ENCODE data around the gene PTPRF.

Gene PTPRF

DNA sequence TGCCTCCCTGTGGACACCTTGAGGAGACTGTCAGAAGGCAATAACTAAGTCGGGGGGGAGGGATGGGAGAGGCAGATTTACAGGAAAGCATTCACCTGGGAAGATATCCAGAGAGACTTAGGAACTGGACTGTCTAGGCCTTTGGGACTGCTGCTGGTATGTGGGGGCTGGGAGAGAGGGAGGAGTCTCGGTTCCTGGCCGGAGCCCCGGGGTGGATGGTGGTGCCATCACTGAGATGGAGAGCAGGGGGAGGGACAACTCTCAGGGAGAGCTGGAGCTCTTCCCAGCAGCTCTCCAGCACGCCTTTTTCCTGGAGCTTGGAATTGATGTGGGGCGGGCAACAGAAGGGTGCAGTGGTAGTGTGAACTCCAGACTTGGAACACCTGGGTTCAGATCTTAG, 22.1 kb downstream of the PTPRF start:
- peak; percentile 70 for DNase-seq (ENCODE audit: low spot score)

DNA sequence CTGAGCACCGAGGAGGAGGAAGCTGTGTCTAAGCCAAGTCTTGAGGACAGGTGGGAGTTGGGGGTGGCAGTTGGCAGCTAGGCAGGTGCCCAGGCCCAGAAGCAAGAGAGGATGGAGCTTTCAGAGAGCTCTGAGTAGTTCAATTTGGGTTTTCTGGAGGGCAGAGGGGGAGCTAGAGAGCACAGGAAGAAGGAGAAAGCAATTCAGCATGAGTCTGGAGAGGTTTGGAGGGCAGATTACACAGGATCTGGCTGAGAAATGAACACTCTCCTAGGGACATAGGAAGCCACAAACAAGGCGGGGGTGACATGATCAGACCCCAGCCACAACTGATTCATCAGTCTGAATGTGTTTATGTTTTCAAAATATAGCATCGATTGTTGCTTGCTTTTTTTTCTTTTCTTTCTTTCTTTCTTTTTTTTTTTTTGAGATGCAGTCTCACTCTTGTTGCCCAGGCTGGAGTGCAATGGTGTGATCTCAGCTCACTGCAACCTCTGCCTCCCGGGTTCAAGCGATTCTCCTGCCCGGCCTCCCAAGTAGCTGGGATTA, 23.8 kb downstream of the PTPRF start:
- peak; percentile 70 for DNase-seq (ENCODE audit: low spot score)

DNA sequence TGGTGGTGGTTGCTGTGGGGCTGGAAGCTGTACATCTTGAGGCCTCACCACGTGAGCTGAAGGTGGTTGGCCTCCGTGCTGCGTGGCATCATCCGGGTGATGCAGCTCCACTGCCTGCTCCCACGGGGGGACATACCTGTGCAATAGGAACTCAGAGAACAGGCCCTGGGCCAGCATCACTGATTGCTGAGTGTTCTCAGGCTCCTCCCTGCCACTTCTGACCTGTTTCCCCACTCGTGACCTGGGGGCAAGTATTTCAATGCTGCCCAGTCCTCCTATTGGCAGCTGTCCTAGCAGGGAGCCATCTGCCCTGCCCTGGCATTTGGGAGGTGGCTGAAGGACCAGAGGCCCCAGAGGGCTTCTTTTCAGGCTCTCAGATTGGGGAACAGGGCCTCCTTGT, 26.1 kb downstream of the PTPRF start:
- no peak for DNase-seq (ENCODE audit: low spot score)

DNA sequence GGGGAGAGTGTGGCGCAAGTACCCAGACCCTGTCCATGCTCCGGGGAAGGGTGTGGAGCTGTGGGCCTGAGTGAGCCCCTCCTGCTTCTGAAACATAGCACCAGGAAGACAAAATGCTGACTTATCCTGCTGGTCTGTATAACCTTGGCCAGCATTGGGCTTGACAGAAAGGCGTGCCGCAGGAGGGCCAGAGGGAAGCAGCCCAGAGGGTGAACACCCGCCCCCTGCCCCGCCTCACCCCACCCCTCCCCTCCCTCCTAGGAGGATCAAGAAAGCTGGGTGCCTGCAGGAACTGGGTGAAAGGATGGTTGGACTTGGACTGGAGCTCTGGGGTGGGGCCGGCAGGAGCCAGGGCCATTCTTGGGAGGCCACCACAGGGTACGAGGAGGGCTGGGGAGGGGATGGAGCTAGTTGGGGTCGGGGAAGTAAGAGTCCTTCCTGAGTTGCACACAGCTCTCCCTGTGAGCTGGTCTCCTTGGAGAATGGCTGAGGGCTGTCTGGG, 27.1 kb downstream of the PTPRF start:
- DNase-seq (ENCODE audit: low spot score) = no peak

DNA sequence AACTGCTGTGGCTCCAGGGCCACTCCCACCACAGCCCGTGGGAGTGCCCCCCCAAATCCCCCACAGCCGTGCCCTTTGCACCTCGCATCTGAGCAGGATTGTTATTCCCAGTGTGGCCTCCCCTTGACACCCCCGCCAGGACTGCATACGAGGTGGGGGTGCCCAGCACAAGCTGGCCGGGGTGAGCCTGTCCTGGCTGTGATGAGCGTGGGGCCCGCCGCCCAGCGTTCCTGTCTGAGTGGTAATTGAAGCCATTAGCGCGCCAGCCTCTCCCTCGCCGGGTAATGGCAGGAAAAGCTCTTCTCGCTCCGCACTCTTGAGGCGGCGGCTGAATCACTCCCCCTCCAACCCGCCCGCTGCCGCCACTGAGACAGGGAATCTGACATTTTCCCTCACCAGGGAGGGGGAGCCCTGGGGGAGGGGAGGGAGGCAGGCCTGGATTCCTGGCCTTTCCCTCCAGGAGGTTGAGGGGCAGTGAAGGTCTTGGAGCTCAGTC, 27.7 kb downstream of the PTPRF start:
- DNase-seq (ENCODE audit: low spot score) = no peak

DNA sequence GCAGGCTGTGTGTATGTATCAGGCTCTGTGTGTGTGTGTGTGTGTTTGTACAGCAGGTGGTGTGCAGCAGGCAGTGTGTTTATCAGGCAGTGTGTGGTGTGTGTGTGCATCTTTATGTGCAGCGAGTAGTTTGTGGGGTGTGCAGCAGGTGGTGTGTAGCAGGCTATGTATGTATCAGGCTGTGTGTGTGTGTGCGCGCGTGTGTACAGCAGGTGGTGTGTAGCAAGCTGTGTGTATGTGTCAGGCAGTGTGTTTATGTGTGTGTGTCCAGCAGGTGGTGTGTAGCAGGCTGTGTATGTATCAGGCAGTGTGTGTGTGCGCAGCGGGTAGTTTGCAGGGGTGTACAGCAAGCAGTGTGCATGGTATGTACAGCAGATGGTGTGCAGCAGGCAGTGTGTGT, 29.0 kb downstream of the PTPRF start:
- no peak for DNase-seq (ENCODE audit: low spot score)

DNA sequence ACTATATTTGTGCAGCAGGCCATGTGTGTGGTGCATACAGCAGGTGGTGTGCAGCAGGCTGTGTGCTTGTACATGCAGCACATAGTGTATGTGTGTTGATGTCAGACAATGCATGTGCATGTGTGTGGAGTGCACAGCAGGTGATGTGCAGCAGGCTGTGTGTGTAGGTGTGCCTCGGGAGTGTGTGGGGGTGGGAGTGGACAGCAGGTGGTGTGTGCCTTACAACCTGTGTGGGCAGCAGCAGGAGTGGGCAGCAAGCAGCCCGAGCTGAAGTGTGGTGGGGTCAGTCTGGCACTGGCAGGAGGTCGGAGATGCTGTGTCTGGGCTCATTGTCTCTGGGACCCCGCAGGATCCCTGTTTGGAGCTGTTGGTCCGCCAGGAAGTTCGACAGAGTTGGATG, 29.6 kb downstream of the PTPRF start:
- DNase-seq (ENCODE audit: low spot score) = no peak

DNA sequence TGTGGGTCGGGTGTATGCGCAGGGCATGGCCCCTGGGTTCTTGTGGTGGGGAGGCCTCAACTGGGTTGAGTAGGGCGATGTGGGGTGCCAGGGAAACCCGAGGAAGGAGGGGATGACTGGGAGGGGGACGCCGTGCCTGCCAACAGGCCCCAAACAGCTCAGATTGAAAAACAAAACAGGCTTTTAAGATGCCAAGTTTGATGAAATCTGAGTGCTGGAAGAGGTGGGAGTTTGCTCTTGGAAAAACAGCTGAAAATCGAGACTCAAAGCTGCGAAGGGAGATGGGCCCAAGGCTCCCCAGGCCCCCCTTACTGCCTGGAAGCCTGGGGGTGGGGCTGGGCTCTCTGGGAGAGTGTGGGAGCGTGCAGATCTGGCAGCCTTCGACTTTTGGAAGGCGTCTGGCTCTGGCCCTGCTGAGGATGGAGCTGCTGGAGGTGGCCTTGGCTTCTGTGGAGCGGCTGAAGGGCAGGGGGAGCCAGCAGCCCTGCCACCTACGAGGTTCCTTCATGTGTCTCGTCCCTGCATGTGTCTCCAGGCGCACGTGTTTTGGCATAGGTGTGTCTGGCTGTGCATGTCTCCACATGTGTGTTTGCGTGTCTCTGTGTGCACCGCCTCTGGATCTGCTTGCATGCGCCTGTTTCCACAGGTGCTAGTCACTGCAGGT, 33.3 kb downstream of the PTPRF start:
- DNase-seq (ENCODE audit: low spot score) = no peak

DNA sequence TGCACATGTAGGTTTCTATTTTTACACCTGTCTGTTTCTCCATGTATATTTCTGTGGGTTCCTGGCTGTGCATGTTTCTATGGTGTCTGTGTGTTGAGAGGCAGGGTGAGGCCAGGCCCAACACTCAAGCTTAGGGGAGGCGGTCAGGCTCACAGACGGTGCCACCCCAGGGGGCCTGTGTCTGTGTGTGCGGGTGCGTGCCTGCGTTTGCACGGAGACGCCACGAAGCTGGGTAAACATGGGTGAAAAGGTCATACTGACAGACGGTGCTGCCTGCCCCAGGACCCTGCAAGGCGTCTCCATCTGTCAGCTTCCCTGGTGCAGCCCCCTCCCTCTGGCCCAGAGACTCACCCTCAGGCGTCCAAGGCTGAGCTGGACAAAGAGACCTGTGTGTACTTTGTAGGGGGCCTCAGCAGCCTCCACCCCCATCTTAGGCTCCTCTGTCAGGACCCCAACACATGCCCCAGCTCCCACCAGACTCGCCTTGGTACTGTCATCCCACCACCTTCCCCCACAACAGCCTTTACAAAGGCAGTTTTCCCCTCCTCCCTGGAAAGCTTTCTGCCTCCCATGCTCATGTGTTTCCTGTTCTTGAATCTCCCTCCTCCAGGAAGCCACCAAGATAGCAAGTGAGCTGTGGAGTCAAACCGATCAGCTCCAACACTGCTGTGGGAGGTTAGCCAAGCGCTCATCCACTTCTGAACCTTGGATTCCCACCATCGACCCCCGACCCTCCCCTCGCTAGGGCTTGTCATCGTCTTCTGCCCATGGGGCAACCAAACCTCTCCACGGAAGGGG, 34.1 kb downstream of the PTPRF start:
- DNase-seq (ENCODE audit: low spot score) = no peak

DNA sequence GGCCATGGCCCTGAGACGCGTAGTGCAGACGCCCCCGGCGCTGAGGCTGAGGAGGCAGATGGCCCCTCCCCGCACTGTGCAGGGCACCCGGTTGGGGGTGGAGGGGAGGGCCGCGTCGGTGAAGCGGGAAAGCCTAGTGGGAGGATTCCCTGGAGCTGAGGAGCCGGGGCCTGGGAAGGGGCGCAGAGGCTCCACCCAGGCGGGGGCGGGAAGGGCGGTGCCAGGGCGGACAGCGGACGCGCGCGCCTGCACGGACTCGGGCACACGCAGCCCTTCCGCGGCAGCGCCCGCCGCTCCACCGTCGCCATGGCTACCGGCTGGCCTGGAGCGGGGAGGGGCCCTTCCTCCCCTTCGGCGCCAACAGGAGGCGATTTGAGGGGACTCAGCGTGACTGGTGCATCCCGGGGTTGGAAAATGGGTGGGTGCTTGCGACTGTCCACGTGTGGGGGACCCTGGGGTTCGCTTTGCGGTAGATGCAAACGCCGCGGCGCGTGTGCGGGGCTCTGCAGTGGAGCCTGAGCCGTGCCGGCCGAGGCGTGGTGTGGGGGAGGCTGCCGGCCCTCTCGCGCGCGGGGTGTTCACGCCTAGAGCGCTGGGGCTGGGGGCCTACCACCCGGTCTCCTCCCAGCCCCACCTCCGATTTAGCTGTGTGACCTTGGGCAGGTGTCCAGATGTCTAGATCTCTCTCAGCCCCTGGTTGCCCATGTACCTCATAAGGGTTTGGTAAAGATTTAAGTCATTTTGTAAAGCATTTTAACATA, 35.1 kb downstream of the PTPRF start:
- DNase-seq (ENCODE audit: low spot score) = peak; percentile 92

DNA sequence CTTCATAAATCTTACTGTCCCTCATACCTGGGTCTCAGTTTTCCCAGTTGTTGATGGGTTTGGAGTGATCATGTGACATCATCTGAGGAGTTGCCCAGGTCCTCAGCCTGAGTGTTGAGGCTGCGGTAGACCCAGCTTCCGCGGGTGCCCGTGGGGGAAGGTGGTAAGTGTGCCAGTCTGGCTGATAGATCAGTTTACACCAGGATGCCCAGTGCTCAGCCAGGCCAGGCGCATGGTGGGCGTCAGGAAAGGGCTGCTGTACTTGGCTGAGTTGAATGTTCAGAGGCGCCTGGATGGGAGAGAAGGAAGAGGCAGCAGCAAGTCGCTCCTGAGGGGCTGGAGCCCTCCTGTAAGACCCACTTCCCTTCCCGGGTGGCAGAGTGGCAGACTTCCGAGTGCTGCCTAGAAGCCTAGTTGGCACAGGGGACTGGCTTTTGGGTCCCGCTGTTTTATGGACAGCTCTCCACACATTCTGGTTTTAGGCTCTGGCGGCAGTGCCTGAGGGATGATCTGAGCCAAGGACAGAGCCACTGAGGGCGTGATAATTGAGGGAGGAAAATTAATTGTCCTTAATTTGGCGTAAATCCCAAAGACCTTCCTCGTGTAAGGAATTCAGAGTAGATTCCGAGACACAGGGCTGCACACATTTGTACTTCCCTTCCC, 35.8 kb downstream of the PTPRF start:
- no peak for DNase-seq (ENCODE audit: low spot score)

DNA sequence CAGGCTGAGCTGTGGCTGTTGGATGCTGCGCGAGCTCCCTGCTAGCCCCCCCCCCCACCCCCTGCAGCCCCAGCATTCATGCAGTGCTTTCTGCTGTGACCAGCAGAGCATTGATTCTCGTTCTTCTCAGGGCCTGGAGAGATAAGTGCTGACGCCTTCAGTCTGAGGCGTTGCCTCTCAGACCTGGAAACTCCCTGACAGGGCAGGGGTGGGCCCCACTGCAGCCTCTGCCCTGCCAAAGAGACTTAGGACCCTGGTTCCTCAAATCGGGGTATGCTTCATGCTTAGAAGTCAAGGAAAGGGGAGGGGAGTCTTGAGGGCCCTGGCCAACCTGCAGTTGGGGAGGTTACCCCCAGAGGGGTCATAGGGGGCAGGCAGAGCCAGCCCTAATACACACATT, 38.5 kb downstream of the PTPRF start:
- no peak for DNase-seq (ENCODE audit: low spot score)

DNA sequence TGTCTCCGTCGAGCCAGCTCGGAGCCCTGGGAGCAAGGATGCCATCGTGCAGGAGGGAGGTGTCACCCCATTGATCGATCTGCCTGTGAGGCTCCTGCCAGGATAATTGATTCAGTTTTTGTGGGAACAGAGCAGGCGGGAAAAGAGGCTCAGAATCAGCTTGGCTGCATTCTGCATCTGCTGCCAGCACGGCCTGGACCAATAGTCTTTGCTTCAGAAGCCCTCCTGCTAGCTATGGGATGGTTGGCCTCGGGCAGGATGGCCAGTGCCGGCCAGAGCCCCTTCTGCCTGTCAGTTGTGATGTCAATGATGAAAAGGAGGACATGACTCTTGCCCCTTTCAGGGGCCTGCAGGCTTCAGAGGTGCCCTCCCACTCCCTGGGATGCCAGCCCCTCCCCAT, 39.6 kb downstream of the PTPRF start:
- DNase-seq (ENCODE audit: low spot score) = no peak

DNA sequence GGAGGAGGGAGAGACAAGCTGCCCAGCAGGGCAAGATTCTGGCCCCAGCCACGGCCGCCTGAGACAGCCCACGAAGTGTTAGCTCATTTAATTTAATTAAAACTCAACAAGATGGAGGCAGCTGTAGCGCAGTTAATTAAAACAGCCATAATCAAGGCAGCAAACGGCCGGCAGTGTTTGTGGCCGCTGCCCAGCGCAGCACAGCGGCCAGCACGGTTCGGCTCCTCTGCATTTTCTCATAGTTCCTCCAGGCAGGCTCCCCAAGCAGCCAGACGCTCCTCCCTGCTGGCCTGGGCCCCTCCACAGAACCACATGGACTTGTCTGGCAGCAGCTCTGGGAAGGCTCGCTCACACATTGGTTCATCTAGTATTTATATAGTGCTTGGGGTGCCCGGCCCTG, 40.0 kb downstream of the PTPRF start:
- no peak for DNase-seq (ENCODE audit: low spot score)

DNA sequence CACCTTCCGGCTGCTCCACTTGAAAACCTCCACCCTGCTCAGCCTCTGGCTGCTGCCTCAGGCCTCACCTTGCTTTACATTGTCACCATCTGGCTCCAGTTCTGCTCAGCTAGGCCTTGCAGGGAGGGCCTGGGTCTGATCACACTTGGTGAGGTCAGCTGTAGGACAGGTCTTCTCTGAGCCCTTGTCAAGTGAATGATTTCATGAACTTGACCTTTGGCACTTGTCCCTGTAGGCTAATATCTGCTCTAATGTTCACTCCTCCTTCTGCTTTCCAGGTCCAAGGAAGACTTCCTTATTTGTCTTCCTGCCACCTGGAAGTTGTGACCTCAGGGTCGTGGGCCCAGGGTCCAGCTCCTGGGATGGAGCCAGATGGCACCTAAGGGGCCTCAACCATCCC, 41.4 kb downstream of the PTPRF start:
- no peak for DNase-seq (ENCODE audit: low spot score)

DNA sequence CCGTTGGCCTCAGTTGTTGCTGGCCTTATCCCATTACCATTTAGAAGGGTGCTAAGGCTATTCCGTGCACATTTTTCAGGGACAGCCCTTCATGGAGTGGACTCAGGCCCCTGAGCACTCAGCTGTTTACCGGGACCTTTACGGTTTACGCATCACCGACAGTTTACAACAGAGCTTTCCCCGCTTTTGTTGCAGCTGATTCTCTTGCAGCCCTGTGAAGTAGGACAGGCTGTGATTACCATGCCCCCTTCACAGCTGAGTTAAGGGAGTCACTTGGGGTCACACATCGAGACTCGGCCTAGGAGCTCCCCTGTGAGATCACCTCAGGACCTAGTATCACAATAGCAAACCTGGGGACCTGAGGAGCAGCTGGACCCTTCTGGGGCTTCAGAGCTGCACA, 41.9 kb downstream of the PTPRF start:
- DNase-seq (ENCODE audit: low spot score) = no peak

DNA sequence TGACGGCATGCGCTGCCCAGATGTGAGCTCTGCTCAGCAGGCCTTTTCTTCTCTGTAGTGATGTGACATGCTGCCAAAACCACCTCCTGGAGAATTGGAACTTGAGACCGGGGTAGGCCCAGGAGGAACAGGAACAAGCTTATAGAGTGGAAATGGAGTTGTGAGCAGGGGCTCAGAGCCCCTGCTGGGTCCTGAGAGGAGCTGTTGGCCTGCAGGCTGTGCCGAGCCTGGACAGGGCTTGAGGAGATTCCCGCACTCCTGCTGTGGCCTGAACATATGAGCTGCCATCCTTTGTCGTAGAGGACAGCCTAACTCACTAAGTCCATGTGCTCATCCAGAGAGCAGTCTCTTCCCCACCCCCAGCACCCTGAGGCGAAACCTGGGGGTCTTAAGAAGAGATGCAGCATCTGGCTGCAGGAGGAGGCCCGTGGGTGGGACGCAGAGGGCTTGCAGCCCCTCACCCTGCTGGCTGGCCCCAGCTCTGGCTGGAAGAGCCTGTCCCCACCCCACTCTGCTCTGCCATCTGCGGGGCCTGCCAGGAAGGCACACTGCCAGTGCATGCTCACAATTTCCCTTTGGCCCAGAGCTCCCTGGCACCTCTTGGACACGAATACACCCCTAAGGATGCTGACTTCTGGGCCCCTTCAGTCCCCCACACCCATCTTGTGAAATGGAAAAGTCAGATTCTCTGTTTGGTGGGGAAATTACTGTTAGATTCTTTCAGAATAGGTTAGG, 42.5 kb downstream of the PTPRF start:
- no peak for DNase-seq (ENCODE audit: low spot score)

DNA sequence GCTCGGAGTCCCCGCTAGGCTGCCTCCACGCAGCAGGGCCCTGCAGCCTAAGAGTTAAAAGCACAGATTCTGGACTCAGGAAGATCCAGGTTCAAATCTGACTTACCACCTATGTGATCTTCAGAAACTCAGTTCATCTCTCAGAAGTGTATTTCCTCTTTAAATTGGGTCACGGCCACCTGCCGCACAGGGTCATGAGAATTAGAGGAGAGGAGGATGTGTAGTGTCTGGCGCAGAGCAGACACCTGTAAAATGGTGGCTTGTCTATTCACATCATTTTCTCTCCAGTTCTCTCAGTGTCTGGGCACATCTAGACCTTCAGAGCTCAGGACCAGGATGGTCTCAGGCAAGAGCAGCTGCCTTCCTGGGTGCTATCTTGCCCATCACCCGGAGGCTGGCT, 45.8 kb downstream of the PTPRF start:
- no peak for DNase-seq (ENCODE audit: low spot score)

DNA sequence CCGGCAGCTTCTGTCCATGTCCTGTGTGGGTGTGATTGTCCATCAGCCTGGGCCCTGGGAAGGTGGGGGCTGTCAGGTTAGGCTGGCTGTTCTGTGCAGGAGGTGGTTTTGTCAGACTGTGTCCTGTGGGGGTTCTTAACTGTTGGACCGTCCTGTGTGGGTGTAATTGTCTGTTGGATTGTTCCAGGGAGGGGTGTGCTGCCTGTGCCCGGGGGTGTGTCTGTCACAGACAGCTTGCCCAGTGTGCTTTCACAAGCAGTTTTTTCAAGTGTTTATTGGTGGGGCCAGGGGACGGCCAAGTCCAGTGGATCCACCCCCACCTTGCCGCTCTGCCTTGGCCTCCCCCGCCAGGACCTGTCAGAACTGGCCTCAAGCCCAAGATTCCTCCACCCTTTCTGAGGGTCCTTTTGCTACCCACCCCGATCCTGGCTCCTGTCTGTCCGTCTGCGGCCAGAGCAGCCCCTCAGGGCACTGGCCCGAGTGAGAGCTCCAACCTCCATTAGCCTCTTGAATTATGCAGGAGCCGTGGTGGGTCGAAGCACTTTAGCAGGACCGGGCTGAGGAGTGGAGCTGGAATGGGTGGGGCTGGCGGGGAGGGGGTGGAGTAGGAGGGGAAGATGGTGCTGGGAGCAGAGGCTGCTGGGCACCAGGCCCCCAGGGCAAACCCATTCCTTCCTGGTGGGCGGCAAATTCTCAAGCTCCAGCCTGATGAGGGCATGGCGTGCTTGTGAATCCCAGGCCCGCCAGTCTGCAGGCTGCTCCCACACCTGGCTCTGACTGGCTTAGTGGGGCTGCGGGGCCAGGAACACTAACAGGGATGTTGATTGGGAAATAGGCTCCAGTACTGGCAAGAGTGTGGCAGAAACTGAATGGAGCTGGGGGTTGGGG, 47.2 kb downstream of the PTPRF start:
- no peak for DNase-seq (ENCODE audit: low spot score)

DNA sequence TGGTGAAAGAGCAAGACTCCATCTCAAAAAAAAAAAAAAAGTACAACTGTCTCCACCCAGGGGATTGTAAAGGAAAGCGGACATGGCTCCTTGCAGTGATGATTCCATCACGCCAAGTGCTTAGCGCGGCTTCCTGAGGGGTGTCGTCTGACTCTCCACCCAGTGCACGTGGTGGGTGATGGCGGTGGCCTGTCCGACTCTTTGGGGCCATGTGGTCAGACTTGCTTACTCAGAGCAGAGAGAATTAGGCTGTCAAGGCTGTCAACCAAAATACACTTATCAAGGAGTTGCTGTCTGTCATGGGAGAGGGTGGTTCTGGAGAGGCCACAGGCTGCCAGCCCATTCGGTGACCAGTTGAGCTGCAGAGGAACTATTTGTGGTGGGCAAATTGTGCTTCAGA, 49.4 kb downstream of the PTPRF start:
- DNase-seq (ENCODE audit: low spot score) = no peak
